OCI-LY1 (cell line): ENCODE results near the gene KRT16.

Experiments
- EZH2 ChIP-seq: fragments of 200-600 bp; sonication (generic), shearing (Covaris generic); IDR thresholded peaks from 2 replicates; pipeline ENCODE4 v1.8.0; 2017; ENCODE audit warnings: borderline replicate concordance, mixed run types, mild to moderate bottlenecking, antibody characterized with exemption, low read length, moderate library complexity, mixed read lengths
- TF ChIP-seq, protein P1 (sequence below): fragments of 200-600 bp; sonication (generic), shearing (Covaris generic); IDR thresholded peaks from 2 replicates; pipeline ENCODE4 v1.5.1; 2017; ENCODE audit warnings: mild to moderate bottlenecking, antibody characterized with exemption, low read length, moderate library complexity, mixed read lengths

DNA sequence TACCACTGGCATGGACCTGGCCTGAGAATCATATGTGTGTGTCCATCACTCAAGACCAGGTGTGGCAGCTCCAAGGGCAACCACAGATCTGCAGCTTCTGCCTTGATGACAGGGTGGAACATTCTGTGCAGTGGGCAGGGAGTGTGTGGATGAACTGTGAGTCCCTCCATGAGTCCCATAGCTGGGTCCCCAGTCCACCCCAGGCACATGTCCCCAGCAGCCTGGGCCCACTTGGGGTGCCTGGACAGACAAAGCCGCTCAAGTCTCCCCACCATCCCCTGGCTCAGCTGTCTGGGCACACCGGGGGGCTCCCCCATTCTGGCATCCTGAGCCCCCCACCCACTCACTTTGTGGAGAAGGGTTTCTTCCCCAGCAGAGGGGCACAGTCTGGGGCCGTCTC lies 4.6 kb upstream of the KRT16 start:
- TF ChIP-seq, protein P1, sequence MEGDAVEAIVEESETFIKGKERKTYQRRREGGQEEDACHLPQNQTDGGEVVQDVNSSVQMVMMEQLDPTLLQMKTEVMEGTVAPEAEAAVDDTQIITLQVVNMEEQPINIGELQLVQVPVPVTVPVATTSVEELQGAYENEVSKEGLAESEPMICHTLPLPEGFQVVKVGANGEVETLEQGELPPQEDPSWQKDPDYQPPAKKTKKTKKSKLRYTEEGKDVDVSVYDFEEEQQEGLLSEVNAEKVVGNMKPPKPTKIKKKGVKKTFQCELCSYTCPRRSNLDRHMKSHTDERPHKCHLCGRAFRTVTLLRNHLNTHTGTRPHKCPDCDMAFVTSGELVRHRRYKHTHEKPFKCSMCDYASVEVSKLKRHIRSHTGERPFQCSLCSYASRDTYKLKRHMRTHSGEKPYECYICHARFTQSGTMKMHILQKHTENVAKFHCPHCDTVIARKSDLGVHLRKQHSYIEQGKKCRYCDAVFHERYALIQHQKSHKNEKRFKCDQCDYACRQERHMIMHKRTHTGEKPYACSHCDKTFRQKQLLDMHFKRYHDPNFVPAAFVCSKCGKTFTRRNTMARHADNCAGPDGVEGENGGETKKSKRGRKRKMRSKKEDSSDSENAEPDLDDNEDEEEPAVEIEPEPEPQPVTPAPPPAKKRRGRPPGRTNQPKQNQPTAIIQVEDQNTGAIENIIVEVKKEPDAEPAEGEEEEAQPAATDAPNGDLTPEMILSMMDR = no peak
- no peak for TF ChIP-seq EZH2
